GM12891 (cell line): Measurements from ENCODE around the gene COASY.

Experiments
- POLR2A ChIP-seq: IDR thresholded peaks from 2 replicates; pipeline ENCODE4 v1.6.1; 2011; ENCODE audit warnings: low read depth, low read length, control low read depth
- POLR2AphosphoS5 ChIP-seq: IDR thresholded peaks from 2 replicates; pipeline ENCODE4 v1.6.1; 2011; ENCODE audit warnings: low read depth, low read length, control low read depth
- POU2F2 ChIP-seq: IDR thresholded peaks from 2 replicates; pipeline ENCODE4 v1.6.1; 2011; ENCODE audit warnings: low read depth, mild to moderate bottlenecking, control low read depth, low read length, moderate library complexity
- SPI1 ChIP-seq: IDR thresholded peaks from 2 replicates; pipeline ENCODE4 v1.6.1; 2011; ENCODE audit warnings: low read depth, low read length, control low read depth
- TAF1 ChIP-seq: IDR thresholded peaks from 2 replicates; pipeline ENCODE4 v1.6.1; 2011; ENCODE audit warnings: low read depth, low read length, control low read depth

GRCh38 chr17:42553866-42554249 is 8.1 kb upstream of the COASY start:
- TF ChIP-seq POLR2AphosphoS5 = no peak
- no peak for TF ChIP-seq POLR2A
- TF ChIP-seq TAF1 = no peak
- no peak for TF ChIP-seq POU2F2
- TF ChIP-seq SPI1 = no peak
